Measurements from ENCODE around the gene TWF2. TPM values are rescaled to one million over a fixed set of nuclear protein-coding genes. Genes with fewer than 3 reads are reported as not detected.

The TWF2 gene
- total and polyA plus RNA-seq, 10 of the 15 experiments (the other 5 are each of a cell fraction or from before 2014, with no cell fraction given): 0.16 to 106 (median 68.5) TPM

- no peak for TF ChIP-seq ZBTB11 (CRISPR knock-in tag; IDR thresholded peaks at IDR 0.05)
- no peak for TF ChIP-seq MTA3 (IDR thresholded peaks at IDR 0.05; ENCODE audit: borderline replicate concordance, low read length)
- TF ChIP-seq RUNX3 (IDR thresholded peaks at IDR 0.05; ENCODE audit: low read length): no peak
- no peak for TF ChIP-seq ZZZ3 (IDR thresholded peaks at IDR 0.05; ENCODE audit: control insufficient read depth, insufficient read length, low read depth)
Observed at GRCh38 chr3:52227766-52228165, 11.2 kb downstream of the TWF2 start (continued).

DNA sequence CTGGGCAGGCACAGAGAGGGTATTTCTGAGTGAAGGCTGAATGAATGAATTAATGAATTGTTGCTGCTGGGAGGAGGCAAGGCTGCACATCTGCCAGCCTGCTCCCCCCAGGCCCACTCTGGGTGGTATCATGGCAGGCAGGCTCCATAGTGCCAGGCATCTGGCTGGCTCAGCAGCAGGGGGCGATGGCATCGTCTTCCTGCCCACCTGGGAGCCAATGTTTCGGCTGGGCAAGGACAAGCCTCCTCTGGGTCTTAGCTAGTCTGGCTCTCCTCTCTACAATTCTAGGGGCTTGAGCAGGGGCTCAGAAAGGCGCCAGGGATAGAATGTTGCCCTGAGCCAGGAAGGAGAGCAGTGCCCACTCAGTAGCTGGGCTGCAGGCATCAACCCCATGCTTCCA lies 11.8 kb downstream of the TWF2 start:
- H3K36me3 ChIP-seq (ENCODE audit: control insufficient read depth in 2 of 2, insufficient read depth in 2 of 2, low read length in 1 of 2): peaks cover 12 to 25% of the 10 kb centered on the region in 2 experiments; a peak in 3 of 4 replicates
- H3K4me1 ChIP-seq (ENCODE audit: control insufficient read depth, insufficient read depth, low read length): peaks cover 22% of the 10 kb centered on the region
- no peak for ATAC-seq
- H2AFZ ChIP-seq (ENCODE audit: control insufficient read depth, low read depth, low read length): no peak overlapping the region
- FAIRE-seq: no peak
- in situ Hi-C loops (cut with MboI) (no loop called here), intact Hi-C loops (cut with micrococcal nuclease; ENCODE audit: unreplicated experiment) (no loop called here)
- BruUV-seq (replicated peaks): no TSS peak
- ChIA-PET CTCF (interaction anchor here (0.9 to 5.5 kb wide), 5 partner anchors 9 to 218 kb away, joined by 3 to 35 read pairs (median 5); partner anchors contain the start of genes TWF2 and WDR82), RAD21 (ENCODE audit: unreplicated experiment) (no interaction called here), POLR2A (interaction anchor here (1.0 to 4.3 kb wide), 3 partner anchors 12 to 112 kb away, joined by 3 to 43 read pairs (median 34); partner anchors contain the start of genes TWF2 and WDR82), SMC1A (ENCODE audit: uncharacterized antibody, unreplicated experiment) (interaction anchor here (1.2 to 3.9 kb wide), 3 partner anchors 11 to 62 kb away, joined by 4 to 25 read pairs (median 6); partner anchors contain the start of gene TWF2)
- peaks cover 3% of the 10 kb centered on the region for H3K79me2 ChIP-seq (ENCODE audit: control insufficient read depth, insufficient read depth, low read length)
- H3K27me3 ChIP-seq (replicated peaks in 1 of 2; ENCODE audit: control insufficient read depth in 2 of 2, insufficient read depth in 2 of 2, low read length in 1 of 2): no peaks in the 10 kb centered on the region
- H4K20me1 ChIP-seq (ENCODE audit: control insufficient read depth, insufficient read depth): no peaks in the 10 kb centered on the region
- no peaks in the 10 kb centered on the region for H3K9me3 ChIP-seq (replicated peaks; ENCODE audit: control insufficient read depth, insufficient read depth, low read length)
- 92% methylated on average over 4 of the region's 4 CpGs for WGBS (ENCODE audit: insufficient coverage, insufficient replicate concordance, low lambda C conversion rate, missing lambda C conversion rate)
- H3K27ac ChIP-seq (ENCODE audit: control insufficient read depth, insufficient read depth): no peak overlapping the region
- H3K4me3 ChIP-seq: no peak overlapping the region
- no peak overlapping the region for H3K4me2 ChIP-seq (ENCODE audit: control insufficient read depth, insufficient read depth)
- no peak for DNase-seq (ENCODE audit: low read depth, low spot score)
- H3K9ac ChIP-seq (ENCODE audit: control insufficient read depth, insufficient read depth, low read length): no peak overlapping the region
- TF ChIP-seq, protein P1, sequence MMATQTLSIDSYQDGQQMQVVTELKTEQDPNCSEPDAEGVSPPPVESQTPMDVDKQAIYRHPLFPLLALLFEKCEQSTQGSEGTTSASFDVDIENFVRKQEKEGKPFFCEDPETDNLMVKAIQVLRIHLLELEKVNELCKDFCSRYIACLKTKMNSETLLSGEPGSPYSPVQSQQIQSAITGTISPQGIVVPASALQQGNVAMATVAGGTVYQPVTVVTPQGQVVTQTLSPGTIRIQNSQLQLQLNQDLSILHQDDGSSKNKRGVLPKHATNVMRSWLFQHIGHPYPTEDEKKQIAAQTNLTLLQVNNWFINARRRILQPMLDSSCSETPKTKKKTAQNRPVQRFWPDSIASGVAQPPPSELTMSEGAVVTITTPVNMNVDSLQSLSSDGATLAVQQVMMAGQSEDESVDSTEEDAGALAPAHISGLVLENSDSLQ (IDR thresholded peaks at IDR 0.05): no peak
- TF ChIP-seq BCL3 (IDR thresholded peaks at IDR 0.05; ENCODE audit: borderline replicate concordance, insufficient read depth, low read depth, low read length, poor library complexity, severe bottlenecking) (no peak), ZNF217 (IDR thresholded peaks at IDR 0.05) (no peak), HSF1 (IDR thresholded peaks at IDR 0.05; ENCODE audit: low read depth, low read length) (no peak), RAD21 (IDR thresholded peaks at IDR 0.05; ENCODE audit: insufficient read depth, low read depth, low read length) (no peak), IRF5 (IDR thresholded peaks at IDR 0.05; ENCODE audit: borderline replicate concordance) (no peak), CREM (IDR thresholded peaks at IDR 0.05; ENCODE audit: low read depth) (no peak), NBN (IDR thresholded peaks at IDR 0.05) (no peak), TCF3 (IDR thresholded peaks at IDR 0.05; ENCODE audit: borderline replicate concordance, insufficient read depth, low read depth, low read length) (no peak)

Data from GM12878 (cell line).